Small intestine (tissue), 7 donors: ENCODE results near the gene AFF3. TPM values are rescaled to one million over a fixed set of nuclear protein-coding genes. Genes with fewer than 3 reads are reported as not detected.
A peak's percentile ranks its signal among the peaks of the same experiment; 100 is the strongest.

Experiments used
- DNase-seq, 2 donors: peaks; one replicate each; pipeline versions ENCODE4 v3.0.0 to v3.0.0-alpha.2; 2013
- FAIRE-seq: peaks from 2 replicates; lab custom pipeline; 2012; peaks lifted over from hg19 to GRCh38; lab: Jason Lieb, UNC
- H3K27ac ChIP-seq, 3 donors: one replicate each; pipeline ENCODE4 v1.5.1; 2013; ENCODE audit warnings: low read length in 2 of 3, mild to moderate bottlenecking in 2 of 3, control low read depth in 1 of 3, inconsistent platforms in 1 of 3, low read depth in 1 of 3, moderate library complexity in 1 of 3
- H3K27me3 ChIP-seq, 3 donors: one replicate each; pipeline ENCODE4 v1.6.1; 2013; ENCODE audit warnings: low read length in 3 of 3, inconsistent platforms in 1 of 3; ENCODE audit not compliant: control insufficient read depth in 3 of 3, insufficient read depth in 3 of 3
- H3K36me3 ChIP-seq, 3 donors: one replicate each; pipeline ENCODE4 v1.6.1; 2013; ENCODE audit warnings: low read length in 3 of 3, inconsistent platforms in 1 of 3, low read depth in 1 of 3, mild to moderate bottlenecking in 1 of 3, moderate library complexity in 1 of 3; ENCODE audit not compliant: control insufficient read depth in 3 of 3, insufficient read depth in 2 of 3
- H3K4me1 ChIP-seq, 3 donors: one replicate each; pipeline ENCODE4 v1.6.1; 2013; ENCODE audit warnings: low read length in 2 of 3, inconsistent platforms in 1 of 3, low read depth in 1 of 3, mild to moderate bottlenecking in 1 of 3, moderate library complexity in 1 of 3; ENCODE audit not compliant: control insufficient read depth in 3 of 3, insufficient read depth in 2 of 3
- H3K4me3 ChIP-seq, 3 donors: one replicate each; pipeline ENCODE4 v1.5.1; 2013; ENCODE audit warnings: low read length in 3 of 3, control low read depth in 1 of 3, inconsistent platforms in 1 of 3, low read depth in 1 of 3, mild to moderate bottlenecking in 1 of 3, moderate library complexity in 1 of 3
- H3K9me3 ChIP-seq, 2 donors: one replicate each; pipeline ENCODE4 v1.6.1; 2013; ENCODE audit warnings: low read depth in 1 of 2, low read length in 1 of 2; ENCODE audit not compliant: control insufficient read depth in 2 of 2, insufficient read depth in 1 of 2
- WGBS, 3 donors: extraction: QIAGEN DNeasy Blood & Tissue Kit; methylation state at CpG; one replicate each; pipeline ENCODE4 v1.1.7; 2013; 5-methylcytosine and 5-hydroxymethylcytosine counted together
- polyA plus RNA-seq, 4 donors: library from polyadenylated mRNA; stranded (reverse) in 3 of 4; unstranded in 1 of 4; fragments of 200-250 nt in 3 of 4; fragments of 120-200 nt in 1 of 4; gene quantifications; one replicate each; pipeline versions ENCODE4 v1.2.1 to v1.2.3, GENCODE V29; 2013
- donor health status: healthy with polysubstance abuse.
- donor health status: control.
- donor health status: control.
- donor health status: Bipolar disorder and iron deficiency.
- donor health status: healthy.

AFF3 gene
- polyA plus RNA-seq, 4 donors: 0.27 to 3.2 (median 0.92) TPM; not detected in 1

DNA sequence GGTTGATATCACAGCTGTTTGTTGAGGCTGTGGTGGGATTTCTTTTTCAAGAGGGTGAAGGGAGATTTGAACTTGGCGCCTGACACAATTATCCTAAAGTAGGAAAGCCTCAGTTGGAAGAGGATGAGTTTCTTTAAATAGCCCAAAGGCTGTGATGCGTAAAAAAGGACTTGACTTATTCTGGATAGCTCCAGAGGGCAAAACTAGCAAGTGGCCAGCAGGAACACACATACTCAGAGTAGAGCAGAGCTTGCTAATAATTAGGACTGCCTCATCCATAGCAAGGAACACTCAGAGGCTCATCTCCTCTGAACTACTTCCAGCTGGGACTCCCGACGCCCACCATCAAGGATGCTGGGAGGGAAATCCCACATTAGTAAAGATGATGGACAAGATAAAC is 74.0 kb downstream of the AFF3 start:
- H3K4me1 ChIP-seq: no peaks in the 10 kb centered on the region
- WGBS, 3 donors: 86 to 93% (median 90%) methylated on average over 4 of the region's 4 CpGs

GRCh38 chr2:100067784-100068183 is 74.6 kb downstream of the AFF3 start:
- WGBS, 3 donors: 86 to 93% (median 87%) methylated on average over 6 of the region's 6 CpGs
- H3K27me3 ChIP-seq: no peaks in the 10 kb centered on the region
- H3K27ac ChIP-seq: peak overlapping the region in 1 of 3 donors; percentile 63
- no peak overlapping the region for H3K4me3 ChIP-seq
- H3K4me1 ChIP-seq: no peaks in the 10 kb centered on the region
- FAIRE-seq (no peak), DNase-seq (no peak)
- H3K9me3 ChIP-seq: peaks cover 0 to 5% of the 10 kb centered on the region in 2 donors
- H3K36me3 ChIP-seq: no peaks in the 10 kb centered on the region

More for the DNA sequence above, 74.0 kb downstream of the AFF3 start:
- Histone ChIP-seq H3K27me3 (no peaks in the 10 kb centered on the region), H3K36me3 (peaks cover 0 to 2% (median 0%) of the 10 kb centered on the region in 3 donors), H3K27ac (no peak overlapping the region), H3K4me3 (no peak overlapping the region), H3K9me3 (peaks cover 0 to 3% of the 10 kb centered on the region in 2 donors)
- DNase-seq (no peak), FAIRE-seq (no peak)

DNA sequence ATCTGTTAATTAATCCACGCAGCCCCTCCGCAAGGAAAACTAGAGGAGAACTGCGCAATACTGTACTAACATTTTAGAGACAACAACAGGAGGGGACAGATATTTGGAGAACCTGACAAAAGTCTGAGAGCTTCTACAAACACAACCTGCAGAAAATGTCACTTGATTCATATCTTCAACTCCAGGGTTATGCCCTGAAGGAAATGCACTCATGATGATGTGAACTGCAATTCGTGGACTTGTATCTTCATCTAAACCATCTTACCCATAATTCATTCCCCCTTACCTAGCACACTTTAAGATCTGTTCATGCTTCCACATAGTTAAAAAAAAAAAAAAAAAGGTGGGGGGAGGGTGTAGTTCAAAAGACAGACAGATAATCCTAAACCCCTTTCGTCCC is 75.5 kb downstream of the AFF3 start:
- no peak overlapping the region for H3K4me3 ChIP-seq
- FAIRE-seq (no peak), DNase-seq (no peak)
- H3K9me3 ChIP-seq: peaks cover 0 to 6% of the 10 kb centered on the region in 2 donors
- no peaks in the 10 kb centered on the region for H3K27me3 ChIP-seq
- WGBS, 3 donors: 76 to 83% (median 83%) methylated on average over 5 of the region's 5 CpGs
- H3K27ac ChIP-seq: no peak overlapping the region
- H3K36me3 ChIP-seq: no peaks in the 10 kb centered on the region
- H3K4me1 ChIP-seq: no peaks in the 10 kb centered on the region

DNA sequence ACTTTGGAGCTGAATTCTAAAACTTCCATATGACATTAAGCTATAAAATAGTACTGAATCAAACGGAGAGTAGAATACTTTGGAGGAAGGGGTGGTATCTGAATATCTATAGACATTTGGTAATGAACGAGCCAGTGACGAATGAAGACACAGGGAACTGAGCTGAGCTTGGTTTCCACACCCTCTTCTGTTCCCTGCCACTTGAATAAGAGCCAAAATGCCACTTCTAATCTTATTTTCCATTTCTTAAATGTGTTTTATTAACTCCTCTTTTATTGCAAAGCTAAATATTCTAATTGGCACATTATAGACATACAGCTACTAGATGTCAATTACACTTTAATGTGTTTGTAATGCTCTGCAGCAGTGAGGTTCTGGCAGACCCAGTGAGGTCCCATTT is 76.1 kb downstream of the AFF3 start:
- Histone ChIP-seq H3K27me3 (no peaks in the 10 kb centered on the region), H3K9me3 (peaks cover 0 to 6% of the 10 kb centered on the region in 2 donors), H3K36me3 (no peaks in the 10 kb centered on the region), H3K27ac (no peak overlapping the region), H3K4me1 (no peaks in the 10 kb centered on the region), H3K4me3 (no peak overlapping the region)
- DNase-seq (no peak), FAIRE-seq (no peak)
- WGBS, 3 donors: 12 to 29% (median 18%) methylated on average over 3 of the region's 3 CpGs

GRCh38 chr2:100064592-100065428 is 77.6 kb downstream of the AFF3 start:
- Histone ChIP-seq H3K27ac (no peak overlapping the region), H3K4me3 (no peak overlapping the region), H3K27me3 (no peaks in the 10 kb centered on the region), H3K9me3 (peaks cover 0 to 6% of the 10 kb centered on the region in 2 donors), H3K36me3 (no peaks in the 10 kb centered on the region), H3K4me1 (no peaks in the 10 kb centered on the region)
- FAIRE-seq (no peak), DNase-seq (no peak)
- WGBS, 3 donors: 31 to 56% (median 42%) methylated on average over 9 of the region's 9 CpGs

GRCh38 chr2:100064165-100064564 is 78.2 kb downstream of the AFF3 start:
- Histone ChIP-seq H3K36me3 (no peaks in the 10 kb centered on the region), H3K4me3 (no peak overlapping the region), H3K27me3 (no peaks in the 10 kb centered on the region), H3K4me1 (no peaks in the 10 kb centered on the region), H3K27ac (no peak overlapping the region), H3K9me3 (peaks cover 0 to 6% of the 10 kb centered on the region in 2 donors)
- WGBS, 3 donors: 78 to 88% (median 78%) methylated on average over 2 of the region's 2 CpGs
- no peak for FAIRE-seq
- DNase-seq: no peak

GRCh38 chr2:100063459-100063953 is 78.9 kb downstream of the AFF3 start:
- no peak for DNase-seq
- no peaks in the 10 kb centered on the region for H3K36me3 ChIP-seq
- H3K27ac ChIP-seq: no peak overlapping the region
- WGBS, 3 donors: 88 to 97% (median 95%) methylated on average over 5 of the region's 5 CpGs
- peaks cover 0 to 6% of the 10 kb centered on the region in 2 donors for H3K9me3 ChIP-seq
- no peak for FAIRE-seq
- no peak overlapping the region for H3K4me3 ChIP-seq
- no peaks in the 10 kb centered on the region for H3K4me1 ChIP-seq
- H3K27me3 ChIP-seq: no peaks in the 10 kb centered on the region

DNA sequence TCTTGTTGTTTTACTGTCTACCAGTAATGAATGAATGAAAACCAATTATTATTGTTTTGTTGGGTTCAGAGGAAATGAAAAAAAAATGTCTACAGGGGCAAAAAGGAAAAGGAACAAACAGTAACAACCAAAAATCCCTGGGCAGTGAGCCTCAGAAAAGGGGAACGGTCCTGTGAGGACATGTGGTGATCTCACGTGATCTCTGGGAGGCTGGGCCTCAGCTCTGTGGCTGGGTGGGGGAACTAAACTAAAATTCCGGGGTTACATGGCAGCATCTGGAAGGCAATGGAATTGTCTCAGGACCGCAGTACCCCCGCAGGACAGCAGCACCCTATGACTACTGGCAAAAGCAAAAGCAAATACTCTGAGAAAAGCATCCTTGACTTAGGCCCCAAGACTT is 80.1 kb downstream of the AFF3 start:
- Histone ChIP-seq H3K9me3 (peaks cover 0 to 6% of the 10 kb centered on the region in 2 donors), H3K27ac (no peak overlapping the region), H3K4me3 (no peak overlapping the region), H3K36me3 (no peaks in the 10 kb centered on the region), H3K4me1 (no peaks in the 10 kb centered on the region), H3K27me3 (no peaks in the 10 kb centered on the region)
- no peak for DNase-seq
- 90 to 93% (median 91%) methylated on average over 5 of the region's 5 CpGs for WGBS, 3 donors
- FAIRE-seq: no peak
